ENCODE data around the gene TUBA4B. TPM values are rescaled to one million over a fixed set of nuclear protein-coding genes. Genes with fewer than 3 reads are reported as not detected.
A peak's percentile ranks its signal among the peaks of the same experiment; 100 is the strongest.

The TUBA4B gene
- total RNA-seq, 1 experiment from 2014 or later: 0.08 TPM

GRCh38 chr2:219270055-219270372, 17.0 kb downstream of the TUBA4B start:
- Histone ChIP-seq H3K4me1 (no peaks in the 10 kb centered on the region; the same call in none of the 2 replicates), H3K4me3 (no peak overlapping the region), H3K36me3 (no peaks in the 10 kb centered on the region), H3K27ac (no peak overlapping the region), H3K9me3 (replicated peaks) (no peaks in the 10 kb centered on the region), H3K27me3 (no peaks in the 10 kb centered on the region)
- no peak for DNase-seq

- no peak overlapping the region for H3K27ac ChIP-seq
- no peak overlapping the region for H3K4me3 ChIP-seq
- no peaks in the 10 kb centered on the region; the same call in none of the 2 replicates for H3K4me1 ChIP-seq
- H3K36me3 ChIP-seq: no peaks in the 10 kb centered on the region
- DNase-seq: no peak
- no peaks in the 10 kb centered on the region for H3K9me3 ChIP-seq (replicated peaks)
- no peaks in the 10 kb centered on the region for H3K27me3 ChIP-seq
Measured at GRCh38 chr2:219271021-219271420, 18.0 kb downstream of the TUBA4B start.

- no peak for DNase-seq
- Histone ChIP-seq H3K4me3 (no peak overlapping the region), H3K27me3 (no peaks in the 10 kb centered on the region), H3K9me3 (replicated peaks) (no peaks in the 10 kb centered on the region), H3K27ac (no peak overlapping the region), H3K36me3 (no peaks in the 10 kb centered on the region), H3K4me1 (no peaks in the 10 kb centered on the region; the same call in none of the 2 replicates)
Measured at GRCh38 chr2:219272356-219272755, 19.3 kb downstream of the TUBA4B start.

GRCh38 chr2:219272995-219273394, 20.0 kb downstream of the TUBA4B start:
- Histone ChIP-seq H3K27ac (no peak overlapping the region), H3K36me3 (no peaks in the 10 kb centered on the region), H3K4me3 (no peak overlapping the region), H3K9me3 (replicated peaks) (no peaks in the 10 kb centered on the region), H3K27me3 (no peaks in the 10 kb centered on the region), H3K4me1 (peaks cover 3% of the 10 kb centered on the region)
- DNase-seq: no peak

GRCh38 chr2:219273937-219274336, 20.9 kb downstream of the TUBA4B start:
- no peaks in the 10 kb centered on the region for H3K9me3 ChIP-seq (replicated peaks)
- H3K4me3 ChIP-seq: no peak overlapping the region
- H3K27ac ChIP-seq: no peak overlapping the region
- DNase-seq: no peak
- no peaks in the 10 kb centered on the region for H3K27me3 ChIP-seq
- peaks cover 9% of the 10 kb centered on the region for H3K4me1 ChIP-seq
- H3K36me3 ChIP-seq: no peaks in the 10 kb centered on the region

- H3K4me1 ChIP-seq: peaks cover 9% of the 10 kb centered on the region
- H3K36me3 ChIP-seq: no peaks in the 10 kb centered on the region
- H3K9me3 ChIP-seq (replicated peaks): no peaks in the 10 kb centered on the region
- no peak overlapping the region for H3K27ac ChIP-seq
- no peaks in the 10 kb centered on the region for H3K27me3 ChIP-seq
- peak; percentile 18 to 28 for DNase-seq
- H3K4me3 ChIP-seq: no peak overlapping the region
Measured at GRCh38 chr2:219274361-219274921, 21.4 kb downstream of the TUBA4B start.

- H3K27ac ChIP-seq: no peak overlapping the region
- no peaks in the 10 kb centered on the region for H3K36me3 ChIP-seq
- H3K9me3 ChIP-seq (replicated peaks): no peaks in the 10 kb centered on the region
- DNase-seq: peak; percentile 67 to 85
- H3K4me1 ChIP-seq: peaks cover 15% of the 10 kb centered on the region
- peak overlapping the region; percentile 27 for H3K4me3 ChIP-seq
- H3K27me3 ChIP-seq: no peaks in the 10 kb centered on the region
Measured at GRCh38 chr2:219277703-219278654, 24.9 kb downstream of the TUBA4B start.

- no peaks in the 10 kb centered on the region for H3K9me3 ChIP-seq (replicated peaks)
- H3K4me1 ChIP-seq: peaks cover 15% of the 10 kb centered on the region
- peak in 1 of 2 experiments; percentile 9 for DNase-seq
- H3K27me3 ChIP-seq: no peaks in the 10 kb centered on the region
- peak overlapping the region; percentile 68 for H3K4me3 ChIP-seq
- H3K36me3 ChIP-seq: no peaks in the 10 kb centered on the region
- H3K27ac ChIP-seq: peak overlapping the region; percentile 42; the same call in 1 of the 2 replicates
Measured at GRCh38 chr2:219278655-219279150, 25.7 kb downstream of the TUBA4B start.

GRCh38 chr2:219279151-219279915, 26.3 kb downstream of the TUBA4B start, which contains the start of gene DNAJB2:
DNAJB2 (plus strand) TSS chr2:219279366; CDS start chr2:219279834, 468 bp downstream.
- DNase-seq: peak; percentile 97 to 98
- Histone ChIP-seq H3K4me3 (peak within 1 kb of the TSS; percentile 68), H3K9me3 (replicated peaks) (no peaks in the 10 kb centered on the region), H3K36me3 (no peaks in the 10 kb centered on the region), H3K27ac (peak within 1 kb of the TSS; percentile 42; the same call in 1 of the 2 replicates), H3K27me3 (no peaks in the 10 kb centered on the region), H3K4me1 (peaks cover 15% of the 10 kb centered on the region)

- Histone ChIP-seq H3K27me3 (no peaks in the 10 kb centered on the region), H3K36me3 (no peaks in the 10 kb centered on the region), H3K27ac (peak overlapping the region; percentile 42; the same call in 1 of the 2 replicates), H3K9me3 (replicated peaks) (no peaks in the 10 kb centered on the region), H3K4me3 (peak overlapping the region; percentile 68), H3K4me1 (peaks cover 15% of the 10 kb centered on the region)
- no peak for DNase-seq
Measured at GRCh38 chr2:219279916-219280516, 27.0 kb downstream of the TUBA4B start.

- Histone ChIP-seq H3K27ac (no peak overlapping the region), H3K4me1 (peaks cover 15% of the 10 kb centered on the region), H3K27me3 (no peaks in the 10 kb centered on the region), H3K9me3 (replicated peaks) (no peaks in the 10 kb centered on the region), H3K4me3 (no peak overlapping the region), H3K36me3 (no peaks in the 10 kb centered on the region)
- no peak for DNase-seq
Measured at GRCh38 chr2:219280651-219281050, 27.6 kb downstream of the TUBA4B start.

- Histone ChIP-seq H3K9me3 (replicated peaks) (no peaks in the 10 kb centered on the region), H3K4me3 (no peak overlapping the region), H3K27ac (no peak overlapping the region), H3K27me3 (no peaks in the 10 kb centered on the region), H3K4me1 (peaks cover 15% of the 10 kb centered on the region), H3K36me3 (no peaks in the 10 kb centered on the region)
- DNase-seq: no peak
Measured at GRCh38 chr2:219281588-219281987, 28.5 kb downstream of the TUBA4B start.

GRCh38 chr2:219282375-219282774, 29.3 kb downstream of the TUBA4B start:
- H3K4me1 ChIP-seq: peaks cover 15% of the 10 kb centered on the region
- no peak overlapping the region for H3K4me3 ChIP-seq

GRCh38 chr2:219282943-219283581, 30.0 kb downstream of the TUBA4B start:
- Histone ChIP-seq H3K36me3 (no peaks in the 10 kb centered on the region), H3K27ac (no peak overlapping the region), H3K4me1 (peaks cover 12% of the 10 kb centered on the region), H3K4me3 (no peak overlapping the region), H3K9me3 (replicated peaks) (no peaks in the 10 kb centered on the region), H3K27me3 (no peaks in the 10 kb centered on the region)
- no peak for DNase-seq

More at GRCh38 chr2:219282375-219282774, 29.3 kb downstream of the TUBA4B start:
- H3K27me3 ChIP-seq: no peaks in the 10 kb centered on the region
- no peak overlapping the region for H3K27ac ChIP-seq
- no peaks in the 10 kb centered on the region for H3K9me3 ChIP-seq (replicated peaks)
- DNase-seq: no peak
- H3K36me3 ChIP-seq: no peaks in the 10 kb centered on the region

All from SJCRH30 (cell line).